ENCODE data around the gene TAF1B.

TAF1B gene

DNA sequence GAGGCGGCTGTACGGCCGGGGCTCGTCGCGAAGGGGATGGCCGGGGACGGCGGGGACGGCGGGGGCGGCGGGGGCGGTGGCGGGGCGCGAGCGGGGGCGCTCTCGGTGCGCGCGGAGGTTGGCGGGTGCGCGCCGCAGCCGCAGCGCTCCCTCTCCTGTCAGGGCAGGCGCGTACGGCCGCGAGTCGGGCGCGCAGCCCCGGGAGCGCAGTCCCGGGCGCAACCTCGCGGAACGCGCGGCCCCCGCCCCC lies 107.9 kb downstream of the TAF1B start:
- TF ChIP-seq EGR1 (IDR thresholded peaks at IDR 0.05) = peak; percentile 43
- TF ChIP-seq, protein P1, sequence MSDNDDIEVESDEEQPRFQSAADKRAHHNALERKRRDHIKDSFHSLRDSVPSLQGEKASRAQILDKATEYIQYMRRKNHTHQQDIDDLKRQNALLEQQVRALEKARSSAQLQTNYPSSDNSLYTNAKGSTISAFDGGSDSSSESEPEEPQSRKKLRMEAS (IDR thresholded peaks at IDR 0.05) = no peak

DNA sequence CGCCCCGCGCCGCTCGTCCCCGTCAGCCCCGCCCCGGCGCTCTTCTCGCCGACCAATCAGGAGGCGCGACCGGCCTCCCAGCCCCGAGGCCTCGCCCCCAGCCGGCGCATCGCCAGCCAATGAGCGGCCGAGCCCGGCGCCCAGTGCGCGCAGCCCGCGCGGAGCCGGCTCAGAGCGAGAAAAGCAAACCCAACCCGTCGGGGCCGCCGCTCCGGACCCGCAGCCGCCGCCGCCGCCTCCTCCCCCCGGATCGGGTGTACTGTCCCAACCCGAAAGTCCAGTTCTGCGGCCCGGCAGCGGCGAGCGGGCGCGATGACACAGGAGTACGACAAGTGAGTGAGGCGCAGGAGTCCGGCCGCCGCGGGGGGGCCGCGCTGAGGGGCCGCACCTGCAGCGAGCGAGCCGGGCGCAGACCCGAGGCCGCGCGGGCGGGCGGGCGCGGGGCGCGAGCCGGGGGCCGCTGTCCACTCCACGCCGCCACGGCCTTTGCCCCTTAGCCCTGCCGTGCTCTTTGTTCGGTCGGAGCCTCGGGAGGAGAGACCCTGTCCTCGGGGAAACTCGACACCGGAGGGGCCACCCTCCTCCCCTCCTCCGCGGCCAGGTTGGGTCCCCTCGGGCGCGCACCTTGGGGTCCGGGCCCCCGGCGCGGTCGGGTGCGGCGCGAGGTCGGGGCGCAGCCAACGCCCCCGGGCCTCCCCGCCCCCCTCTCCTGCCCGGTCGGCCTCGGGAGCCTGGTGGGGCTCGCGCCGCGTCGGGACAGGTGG lies 108.4 kb downstream of the TAF1B start, which contains the start of gene GRHL1:
TSS of gene GRHL1 (plus strand) at position 172 of the 764 bp plus-strand sequence. CDS start at position 313, 141 bp downstream.
- TF ChIP-seq EP300 (IDR thresholded peaks at IDR 0.05; ENCODE audit: borderline replicate concordance) (peak; percentile 50; the same call in 1 of the 2 replicates), CEBPB (IDR thresholded peaks at IDR 0.05) (no peak), TCF12 (IDR thresholded peaks at IDR 0.05; ENCODE audit: low read depth) (peak; percentile 78), EGR1 (IDR thresholded peaks at IDR 0.05) (no peak), YY1 (IDR thresholded peaks at IDR 0.05; ENCODE audit: low read depth) (no peak), FOXM1 (IDR thresholded peaks at IDR 0.05; ENCODE audit: borderline replicate concordance, low read depth) (no peak), USF1 (IDR thresholded peaks at IDR 0.05) (no peak), TAF1 (IDR thresholded peaks at IDR 0.05; ENCODE audit: low read depth) (peak; percentile 42), ZBTB7A (IDR thresholded peaks at IDR 0.05; ENCODE audit: low read depth) (peak; percentile 52; the same call in 1 of the 2 replicates), NFIC (IDR thresholded peaks at IDR 0.05) (no peak)
- TF ChIP-seq, protein P1 (IDR thresholded peaks at IDR 0.05) = peak; percentile 16; the same call in 1 of the 2 replicates

DNA sequence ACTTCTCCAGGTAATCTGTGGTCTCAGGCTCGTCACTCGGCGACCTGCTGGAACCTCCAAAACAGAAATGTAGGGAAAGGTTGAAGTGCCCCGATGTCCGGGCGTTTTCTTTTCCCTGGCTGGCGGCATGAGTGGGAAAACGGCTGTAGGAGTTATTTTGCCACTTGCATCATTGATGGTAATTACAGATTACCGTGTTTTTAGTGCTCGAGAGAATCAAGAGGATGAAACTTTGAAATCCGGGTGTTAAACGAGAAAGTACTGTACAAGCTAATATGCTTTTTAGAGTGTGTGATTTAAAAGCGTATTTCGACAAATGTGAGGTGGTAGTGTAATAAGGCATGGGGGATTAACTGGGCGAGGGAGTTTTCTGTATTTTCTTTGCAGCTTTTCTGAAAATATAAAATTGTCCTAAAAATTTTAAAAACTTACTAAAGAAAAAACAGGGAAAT lies 109.0 kb downstream of the TAF1B start:
- TF ChIP-seq, protein P1 (IDR thresholded peaks at IDR 0.05) = 0 out of 2 replicates have a peak, but pooled peaks have one; percentile 9
- TF ChIP-seq TAF1 (IDR thresholded peaks at IDR 0.05; ENCODE audit: low read depth) = no peak

DNA sequence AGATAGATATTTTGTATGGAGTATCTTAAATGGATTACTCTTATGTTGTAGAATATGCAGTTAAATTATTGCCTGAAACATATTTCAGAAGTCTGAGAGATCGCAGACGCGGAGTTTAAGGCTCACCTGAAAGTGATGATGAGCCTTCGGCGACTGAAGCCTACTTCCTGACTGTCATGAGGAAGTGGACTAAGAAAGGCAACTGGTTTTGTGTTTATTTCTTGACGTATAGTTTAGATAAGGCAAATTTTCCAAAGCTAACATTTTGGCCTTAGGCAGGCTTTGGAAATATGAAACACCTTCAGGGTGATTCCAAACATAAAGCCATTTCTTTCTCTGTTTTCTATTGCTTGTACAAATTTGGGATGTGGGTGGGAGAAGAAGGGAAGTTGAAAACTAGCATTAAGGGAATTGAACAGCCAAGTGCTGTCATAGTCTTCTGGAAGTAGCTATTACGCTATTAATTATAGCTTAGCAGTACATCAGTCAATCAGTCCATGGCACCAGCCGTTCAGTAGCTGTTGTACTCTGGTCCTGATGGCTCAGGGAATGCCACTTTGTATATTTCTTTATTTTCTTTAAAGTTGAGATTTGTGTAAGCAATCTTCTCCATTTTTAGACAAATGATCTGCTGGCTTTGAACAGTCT lies 109.7 kb downstream of the TAF1B start:
- TF ChIP-seq NFIC (IDR thresholded peaks at IDR 0.05) (no peak), USF1 (IDR thresholded peaks at IDR 0.05) (no peak), CEBPB (IDR thresholded peaks at IDR 0.05) (no peak), FOXM1 (IDR thresholded peaks at IDR 0.05; ENCODE audit: borderline replicate concordance, low read depth) (no peak)

DNA sequence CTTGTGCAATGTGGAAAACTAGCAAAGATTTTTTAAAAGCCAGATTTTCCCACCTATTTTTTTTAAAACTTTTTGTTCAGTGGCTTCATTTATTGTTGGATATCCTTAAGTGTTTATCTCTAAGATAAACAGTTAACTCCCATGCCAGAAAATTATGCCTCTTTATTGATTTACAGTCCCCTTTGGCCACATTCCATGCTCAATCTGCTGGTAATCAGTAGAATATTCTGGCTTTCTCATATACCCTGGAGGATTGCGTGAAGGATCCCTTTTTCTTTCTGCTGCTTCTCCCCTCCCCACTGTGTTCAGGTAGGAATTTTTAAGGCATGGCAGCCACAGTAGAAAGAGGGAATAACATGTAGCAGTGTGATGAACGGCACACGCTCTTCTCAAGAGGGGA lies 110.9 kb downstream of the TAF1B start:
- no peak for TF ChIP-seq TAF1 (IDR thresholded peaks at IDR 0.05; ENCODE audit: low read depth)
- TF ChIP-seq CREB1 (IDR thresholded peaks at IDR 0.05; ENCODE audit: low read depth) = no peak
- TF ChIP-seq FOXM1 (IDR thresholded peaks at IDR 0.05; ENCODE audit: borderline replicate concordance, low read depth) = no peak
- TF ChIP-seq YY1 (IDR thresholded peaks at IDR 0.05; ENCODE audit: low read depth) = no peak
- TF ChIP-seq, protein P1 (IDR thresholded peaks at IDR 0.05) = no peak
- TF ChIP-seq RAD21 (IDR thresholded peaks at IDR 0.05; ENCODE audit: low read depth) = no peak
- no peak for TF ChIP-seq TEAD4 (IDR thresholded peaks at IDR 0.05)
- no peak for TF ChIP-seq CEBPB (IDR thresholded peaks at IDR 0.05)
- TF ChIP-seq EP300 (IDR thresholded peaks at IDR 0.05; ENCODE audit: borderline replicate concordance) = no peak
- no peak for TF ChIP-seq ZBTB7A (IDR thresholded peaks at IDR 0.05; ENCODE audit: low read depth)
- no peak for TF ChIP-seq USF1 (IDR thresholded peaks at IDR 0.05)
- TF ChIP-seq TCF12 (IDR thresholded peaks at IDR 0.05; ENCODE audit: low read depth) = no peak

GRCh38 chr2:9958057-9958456 lies 114.8 kb downstream of the TAF1B start:
- TF ChIP-seq ZBTB7A (IDR thresholded peaks at IDR 0.05; ENCODE audit: low read depth) (no peak), YY1 (IDR thresholded peaks at IDR 0.05; ENCODE audit: low read depth) (no peak), FOXM1 (IDR thresholded peaks at IDR 0.05; ENCODE audit: borderline replicate concordance, low read depth) (no peak), TEAD4 (IDR thresholded peaks at IDR 0.05) (no peak), REST (IDR thresholded peaks at IDR 0.05; ENCODE audit: low read depth) (no peak), TAF1 (IDR thresholded peaks at IDR 0.05; ENCODE audit: low read depth) (no peak), RAD21 (IDR thresholded peaks at IDR 0.05; ENCODE audit: low read depth) (no peak), CREB1 (IDR thresholded peaks at IDR 0.05; ENCODE audit: low read depth) (no peak), TCF12 (IDR thresholded peaks at IDR 0.05; ENCODE audit: low read depth) (no peak), CEBPB (IDR thresholded peaks at IDR 0.05) (no peak), USF1 (IDR thresholded peaks at IDR 0.05) (no peak), NFIC (IDR thresholded peaks at IDR 0.05) (no peak), EP300 (IDR thresholded peaks at IDR 0.05; ENCODE audit: borderline replicate concordance) (no peak), EGR1 (IDR thresholded peaks at IDR 0.05) (no peak)
- TF ChIP-seq, protein P1 (IDR thresholded peaks at IDR 0.05) = no peak

Measured in Ishikawa (cell line).